Measurements from ENCODE around the gene BBS1.
"Not testable (repeated sequence)": the region's sequence is repeated elsewhere in the genome, so short reads cannot be mapped to it uniquely, and the experiment has no call there.

The BBS1 gene

DNA sequence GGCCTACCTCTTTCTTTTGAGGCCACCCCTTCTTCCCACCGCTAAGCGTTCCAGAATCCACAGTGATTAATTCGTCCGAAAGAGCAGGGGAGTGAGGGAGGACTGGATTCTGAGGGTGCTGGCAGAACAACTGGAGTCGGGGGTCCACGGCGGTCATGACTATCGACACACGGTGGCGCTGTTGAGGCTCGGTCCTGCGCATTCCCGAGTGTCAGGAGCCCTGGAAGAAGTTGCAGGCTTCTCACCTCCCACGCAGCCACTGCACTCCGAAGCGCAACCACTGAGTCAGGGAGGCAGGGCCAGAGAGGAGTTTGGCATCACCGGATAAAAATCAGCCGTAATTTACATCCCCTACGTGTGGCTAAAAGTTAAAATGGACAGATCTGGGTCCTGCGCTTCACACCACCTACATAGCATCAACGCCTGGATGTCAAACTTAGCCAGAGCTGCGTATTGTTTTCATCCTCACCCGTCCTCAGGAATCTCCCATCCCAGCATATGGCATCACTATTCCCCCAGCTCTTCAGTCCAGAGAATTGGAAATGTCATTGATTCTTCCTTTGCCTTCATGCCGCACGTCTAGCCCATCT lies 68.7 kb downstream of the BBS1 start:
- peak; percentile 79 to 80 for DNase-seq (ENCODE audit: low read depth in 2 of 2)

DNA sequence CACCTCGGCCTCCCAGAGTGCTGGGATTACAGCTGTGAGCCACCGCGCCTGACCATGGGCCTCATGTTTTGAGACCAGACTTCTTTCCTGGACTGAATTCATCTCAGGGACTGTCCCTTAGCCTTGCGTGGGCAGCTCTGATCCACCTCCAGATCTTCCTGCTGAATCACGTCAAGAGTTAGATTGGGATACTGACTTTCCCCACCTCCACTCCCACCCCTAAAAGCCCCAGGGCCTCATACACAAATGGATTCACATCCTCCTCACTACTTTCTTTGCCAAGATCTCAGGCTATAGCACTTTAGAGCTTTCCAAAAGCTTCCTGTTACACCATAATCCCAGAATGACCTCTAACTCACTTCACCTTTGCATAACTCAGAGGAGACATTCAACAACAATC lies 70.4 kb downstream of the BBS1 start:
- DNase-seq (ENCODE audit: low read depth in 2 of 2): no peak

DNA sequence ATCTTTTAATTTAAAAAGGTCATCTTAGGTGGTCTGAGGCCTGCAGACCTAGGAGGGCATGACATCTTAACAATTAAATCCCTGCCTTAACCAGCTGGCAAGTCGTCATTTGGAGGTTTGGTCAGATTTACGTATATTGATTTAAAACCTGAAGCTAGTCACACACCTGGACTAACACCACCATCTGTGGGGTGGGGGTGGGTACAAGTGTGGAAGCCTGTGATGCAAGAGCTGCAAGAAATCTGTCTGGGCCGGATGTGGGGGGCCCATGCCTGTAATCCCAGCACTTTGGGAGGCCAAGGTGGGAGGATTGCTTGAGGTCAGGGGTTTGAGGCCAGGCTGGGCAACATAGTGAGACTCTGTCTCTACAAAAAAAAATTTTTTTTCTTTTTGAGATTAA lies 70.8 kb downstream of the BBS1 start:
- no peak for DNase-seq (ENCODE audit: low read depth in 2 of 2)

DNA sequence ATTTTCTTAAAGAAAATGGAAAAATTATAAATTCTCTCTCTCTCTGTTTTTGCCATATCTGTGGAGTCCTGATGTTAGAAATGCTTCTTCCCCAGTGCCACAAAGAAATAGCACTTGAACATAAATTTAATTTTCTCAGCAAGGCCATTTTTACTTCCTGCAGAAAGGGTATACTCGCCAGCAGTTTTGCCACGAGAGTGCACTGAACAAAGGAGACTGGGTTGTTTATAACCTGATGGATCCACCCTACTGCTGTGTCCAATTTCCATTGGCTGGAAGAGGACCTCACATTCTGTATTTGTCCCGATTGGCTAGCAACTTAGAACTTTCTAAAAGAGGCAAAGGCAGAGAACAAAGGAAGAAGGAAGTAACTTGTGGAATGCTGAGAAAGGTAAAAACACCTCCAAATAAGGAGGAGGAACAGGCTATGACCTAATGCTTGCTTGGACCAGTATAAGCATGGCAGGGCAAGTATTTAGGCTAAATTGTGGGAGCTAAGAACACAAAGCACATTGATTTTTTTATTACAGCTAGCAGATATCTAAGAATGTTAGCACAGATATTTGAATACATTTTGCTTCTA lies 72.2 kb downstream of the BBS1 start:
- DNase-seq (ENCODE audit: low read depth in 2 of 2): not testable (repeated sequence)

Measured in stimulated activated CD4-positive, alpha-beta T cell treated with anti-CD3 and anti-CD28 coated beads, Interleukin-4, amount 100 ng/mL, for 48 hours (primary cell).